GM19035 (cell line): ENCODE data around the gene NDP.
"Not testable (repeated sequence)": the region's sequence is repeated elsewhere in the genome, so short reads cannot be mapped to it uniquely, and the experiment has no call there.

ENCODE experiments used
- ATAC-seq: cut with Tn5 transposase; IDR thresholded peaks from one replicate; pipeline ENCODE4 v1.9.1; 2021; ENCODE audit not compliant: unreplicated experiment

Gene NDP

GRCh38 chrX:43971966-43972961 is 926 bp downstream of the NDP start:
- no peak for ATAC-seq

GRCh38 chrX:43970528-43970927 is 2.7 kb downstream of the NDP start:
- ATAC-seq, result no peak

GRCh38 chrX:43969504-43970501 is 3.4 kb downstream of the NDP start:
- no peak for ATAC-seq

GRCh38 chrX:43968359-43968781 is 4.8 kb downstream of the NDP start:
- ATAC-seq, result no peak

- ATAC-seq, result no peak
Measured at GRCh38 chrX:43964936-43965335, 8.3 kb downstream of the NDP start.

- ATAC-seq, result no peak
Measured at GRCh38 chrX:43963726-43964125, 9.5 kb downstream of the NDP start.

GRCh38 chrX:43962636-43963035 is 10.6 kb downstream of the NDP start:
- no peak for ATAC-seq

GRCh38 chrX:43961699-43962098 is 11.5 kb downstream of the NDP start:
- no peak for ATAC-seq

- peak; percentile 78 for ATAC-seq
Measured at GRCh38 chrX:43958529-43958928, 14.7 kb downstream of the NDP start.

- no peak for ATAC-seq
Measured at GRCh38 chrX:43956034-43956433, 17.2 kb downstream of the NDP start.

GRCh38 chrX:43953218-43953617 is 20.0 kb downstream of the NDP start:
- ATAC-seq, result no peak

- ATAC-seq, result no peak
Measured at GRCh38 chrX:43949669-43950068, 23.5 kb downstream of the NDP start.

- no peak for ATAC-seq
Measured at GRCh38 chrX:43940816-43941474, 32.2 kb downstream of the NDP start.

- ATAC-seq, result no peak
Measured at GRCh38 chrX:43939187-43939926, 33.8 kb downstream of the NDP start.

- not testable (repeated sequence) for ATAC-seq
Measured at GRCh38 chrX:43922032-43922431, 51.2 kb downstream of the NDP start.

- not testable (repeated sequence) for ATAC-seq
Measured at GRCh38 chrX:43910772-43911171, 62.4 kb downstream of the NDP start.

- ATAC-seq, result no peak
Measured at GRCh38 chrX:43910012-43910411, 63.2 kb downstream of the NDP start.

GRCh38 chrX:43909141-43909540 is 64.0 kb downstream of the NDP start:
- no peak for ATAC-seq

GRCh38 chrX:43899878-43900815 is 73.0 kb downstream of the NDP start:
- no peak for ATAC-seq
